Thymus (tissue), 11 donors: Measurements from ENCODE around the gene TFR2. TPM values are rescaled to one million over a fixed set of nuclear protein-coding genes. Genes with fewer than 3 reads are reported as not detected.
A peak's percentile ranks its signal among the peaks of the same experiment; 100 is the strongest.

ENCODE experiments used
- DNase-seq, 9 donors: peaks; one replicate each; pipeline ENCODE4 v3.0.0-alpha.2; 2013; ENCODE audit warnings: low spot score in 9 of 9, low read depth in 6 of 9, missing footprints in 1 of 9
- H3K27ac ChIP-seq, 2 donors: one replicate each; pipeline ENCODE4 v1.5.1; 2013; ENCODE audit warnings: control low read depth in 1 of 2, low read depth in 1 of 2, low read length in 1 of 2, mild to moderate bottlenecking in 1 of 2, moderate library complexity in 1 of 2
- H3K27me3 ChIP-seq, 2 donors: one replicate each; pipeline ENCODE4 v1.5.1; 2013; ENCODE audit warnings: low read length in 1 of 2; ENCODE audit not compliant: control insufficient read depth in 2 of 2, insufficient read depth in 1 of 2
- H3K36me3 ChIP-seq, 2 donors: one replicate each; pipeline ENCODE4 v1.5.1; 2013; ENCODE audit warnings: low read length in 1 of 2, mild to moderate bottlenecking in 1 of 2, moderate library complexity in 1 of 2; ENCODE audit not compliant: control insufficient read depth in 2 of 2, insufficient read depth in 2 of 2
- H3K4me1 ChIP-seq, 2 donors: one replicate each; pipeline ENCODE4 v1.5.1; 2013; ENCODE audit warnings: low read length in 2 of 2; ENCODE audit not compliant: control insufficient read depth in 2 of 2, insufficient read depth in 2 of 2
- H3K4me3 ChIP-seq, 2 donors: one replicate each; pipeline ENCODE4 v1.5.1; 2013; ENCODE audit warnings: low read length in 2 of 2, control low read depth in 1 of 2, mild to moderate bottlenecking in 1 of 2
- H3K9me3 ChIP-seq, 2 donors: one replicate each; pipeline ENCODE4 v1.5.1; 2013; ENCODE audit warnings: low read length in 1 of 2, mild to moderate bottlenecking in 1 of 2; ENCODE audit not compliant: control insufficient read depth in 2 of 2, insufficient read depth in 1 of 2
- WGBS: extraction: QIAGEN DNeasy Blood & Tissue Kit; methylation state at CpG from one replicate; pipeline ENCODE4 v1.1.7; 2013; 5-methylcytosine and 5-hydroxymethylcytosine counted together
- polyA plus RNA-seq: library from polyadenylated mRNA; stranded (reverse); fragments of 200-250 nt; gene quantifications from one replicate; pipeline ENCODE4 v1.2.3, GENCODE V29; 2013
- total RNA-seq: library from RNA; stranded (reverse); fragments of 120-200 nt; gene quantifications from one replicate; pipeline ENCODE4 v1.2.4, GENCODE V29; 2013
- donor health status: healthy.

TFR2 gene
- total and polyA plus RNA-seq, 2 donors, result 0.80 to 1.0 TPM

DNA sequence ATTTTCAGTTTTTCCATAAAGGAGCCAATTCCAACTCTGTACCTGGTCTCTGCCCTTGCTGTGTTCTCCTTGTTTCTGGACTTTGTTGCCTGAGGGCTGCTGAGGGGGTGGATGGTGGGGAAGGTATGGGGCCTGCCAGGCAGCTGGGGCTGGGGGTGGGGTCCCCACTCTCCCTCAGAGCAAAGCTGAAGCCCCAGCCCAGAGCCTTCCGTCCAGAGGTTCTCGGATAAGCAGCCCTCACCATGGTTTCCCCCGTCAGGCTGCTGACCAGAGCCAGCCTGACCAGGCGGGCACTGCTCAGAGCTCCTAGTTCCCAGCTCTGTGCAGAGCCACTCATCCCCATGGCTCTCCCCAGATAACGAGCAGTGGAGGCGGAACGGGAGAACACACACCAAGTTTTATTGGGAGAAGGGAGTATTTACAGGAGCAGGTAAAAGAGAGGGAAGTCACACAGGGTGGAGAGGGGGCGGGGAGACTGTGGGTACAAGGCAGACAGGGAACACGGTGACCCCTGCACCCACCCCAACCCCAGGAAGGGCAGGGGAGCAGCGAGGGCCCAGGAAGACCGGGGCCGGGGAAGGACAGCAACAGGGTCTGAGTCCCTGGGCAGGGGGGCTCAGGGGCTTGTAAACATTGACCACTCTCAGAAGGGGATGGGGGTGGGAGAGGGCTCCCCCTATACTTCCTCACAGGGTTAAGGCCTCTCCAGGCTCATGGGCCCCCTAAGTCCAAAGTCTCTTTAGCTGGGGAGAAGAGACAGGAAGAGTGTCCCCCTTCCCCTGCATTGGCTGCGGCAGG lies 38.0 kb upstream of the TFR2 start:
- peaks cover 78 to 79% of the 10 kb centered on the region in 2 donors for H3K36me3 ChIP-seq
- H3K9me3 ChIP-seq, result peaks cover 0 to 5% of the 10 kb centered on the region in 2 donors
- DNase-seq, result no peak
- H3K4me3 ChIP-seq, result no peak overlapping the region
- H3K27ac ChIP-seq, result no peak overlapping the region
- peaks cover 4 to 8% of the 10 kb centered on the region in 2 donors for H3K4me1 ChIP-seq
- WGBS, result 95% methylated on average over 13 of the region's 13 CpGs
- H3K27me3 ChIP-seq, result no peaks in the 10 kb centered on the region

DNA sequence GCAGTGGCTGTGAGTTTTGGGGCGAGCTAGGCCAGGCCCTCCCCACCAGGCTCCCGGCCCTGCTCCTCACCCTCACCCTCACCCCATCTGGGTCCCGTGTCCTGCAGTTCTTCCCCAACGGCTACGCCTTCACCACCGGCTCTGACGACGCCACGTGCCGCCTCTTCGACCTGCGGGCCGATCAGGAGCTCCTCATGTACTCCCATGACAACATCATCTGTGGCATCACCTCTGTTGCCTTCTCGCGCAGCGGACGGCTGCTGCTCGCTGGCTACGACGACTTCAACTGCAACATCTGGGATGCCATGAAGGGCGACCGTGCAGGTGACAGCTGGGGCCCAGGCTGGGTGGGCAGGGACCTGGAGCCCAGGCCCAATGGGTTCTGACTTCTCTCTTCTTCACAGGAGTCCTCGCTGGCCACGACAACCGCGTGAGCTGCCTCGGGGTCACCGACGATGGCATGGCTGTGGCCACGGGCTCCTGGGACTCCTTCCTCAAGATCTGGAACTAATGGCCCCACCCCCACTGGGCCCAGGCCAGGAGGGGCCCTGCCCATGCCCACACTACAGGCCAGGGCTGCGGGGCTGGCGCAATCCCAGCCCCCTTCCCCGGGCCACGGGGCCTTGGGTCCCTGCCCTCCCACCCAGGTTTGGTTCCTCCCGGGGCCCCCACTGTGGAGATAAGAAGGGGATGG lies 37.1 kb upstream of the TFR2 start:
- Histone ChIP-seq H3K4me1 (peaks cover 4 to 8% of the 10 kb centered on the region in 2 donors), H3K27ac (no peak overlapping the region), H3K9me3 (peaks cover 0 to 5% of the 10 kb centered on the region in 2 donors), H3K36me3 (peaks cover 70% of the 10 kb centered on the region in 2 donors), H3K27me3 (no peaks in the 10 kb centered on the region), H3K4me3 (no peak overlapping the region)
- DNase-seq, result no peak
- WGBS, result 95% methylated on average over 35 of the region's 35 CpGs

GRCh38 chr7:100677308-100678267 lies 36.2 kb upstream of the TFR2 start:
- Histone ChIP-seq H3K36me3 (peaks cover 61 to 62% of the 10 kb centered on the region in 2 donors), H3K4me1 (peaks cover 4 to 15% of the 10 kb centered on the region in 2 donors), H3K9me3 (peaks cover 0 to 5% of the 10 kb centered on the region in 2 donors), H3K4me3 (no peak overlapping the region), H3K27me3 (no peaks in the 10 kb centered on the region), H3K27ac (peak overlapping the region in 1 of 2 donors; percentile 4)
- no peak for DNase-seq
- WGBS, result 96% methylated on average over 36 of the region's 36 CpGs

GRCh38 chr7:100676501-100677306 lies 35.4 kb upstream of the TFR2 start:
- DNase-seq, result no peak
- H3K36me3 ChIP-seq, result peaks cover 52 to 53% of the 10 kb centered on the region in 2 donors
- 96% methylated on average over 23 of the region's 23 CpGs for WGBS

GRCh38 chr7:100675581-100676350 lies 34.4 kb upstream of the TFR2 start:
- peak in 7 of 9 donors; percentile 40 to 84 (median 64) for DNase-seq
- Histone ChIP-seq H3K27ac (peak overlapping the region; percentile 55 to 80), H3K27me3 (peaks cover 0 to 4% of the 10 kb centered on the region in 2 donors), H3K36me3 (peaks cover 43 to 44% of the 10 kb centered on the region in 2 donors), H3K4me3 (peak overlapping the region; percentile 99 to 100), H3K9me3 (peaks cover 0 to 5% of the 10 kb centered on the region in 2 donors), H3K4me1 (peaks cover 4 to 16% of the 10 kb centered on the region in 2 donors)
- WGBS, result 8% methylated on average over 59 of the region's 59 CpGs

More at GRCh38 chr7:100676501-100677306, 35.4 kb upstream of the TFR2 start:
- H3K9me3 ChIP-seq, result peaks cover 0 to 5% of the 10 kb centered on the region in 2 donors
- peaks cover 4 to 16% of the 10 kb centered on the region in 2 donors for H3K4me1 ChIP-seq
- peaks cover 0 to 2% of the 10 kb centered on the region in 2 donors for H3K27me3 ChIP-seq
- H3K4me3 ChIP-seq, result peak overlapping the region; percentile 99 to 100
- peak overlapping the region in 1 of 2 donors; percentile 80 for H3K27ac ChIP-seq

DNA sequence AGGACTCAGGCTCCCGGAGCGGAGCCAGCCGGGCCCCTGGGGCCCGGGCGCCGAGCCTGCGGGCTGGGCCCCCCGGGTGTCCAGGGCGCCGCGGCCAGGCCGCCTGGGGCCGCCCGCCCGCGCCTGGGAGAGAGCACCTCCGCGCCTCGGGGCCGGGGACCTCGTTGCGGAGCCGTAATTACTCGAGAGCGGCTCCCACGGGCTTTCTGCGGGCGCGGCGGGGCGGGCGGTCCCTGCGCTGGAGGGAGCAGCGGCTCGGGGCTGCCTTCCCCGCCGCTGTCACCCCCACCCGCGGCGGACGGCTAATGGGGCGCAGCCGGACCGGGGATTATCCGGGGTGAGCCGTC lies 33.7 kb upstream of the TFR2 start:
- peaks cover 4 to 16% of the 10 kb centered on the region in 2 donors for H3K4me1 ChIP-seq
- peaks cover 0 to 5% of the 10 kb centered on the region in 2 donors for H3K9me3 ChIP-seq
- H3K36me3 ChIP-seq, result peaks cover 37 to 38% of the 10 kb centered on the region in 2 donors
- H3K4me3 ChIP-seq, result peak overlapping the region; percentile 99 to 100
- WGBS, result under 1% methylated on average over 46 of the region's 46 CpGs
- H3K27me3 ChIP-seq, result peaks cover 0 to 7% of the 10 kb centered on the region in 2 donors
- DNase-seq, result no peak
- H3K27ac ChIP-seq, result peak overlapping the region in 1 of 2 donors; percentile 95

DNA sequence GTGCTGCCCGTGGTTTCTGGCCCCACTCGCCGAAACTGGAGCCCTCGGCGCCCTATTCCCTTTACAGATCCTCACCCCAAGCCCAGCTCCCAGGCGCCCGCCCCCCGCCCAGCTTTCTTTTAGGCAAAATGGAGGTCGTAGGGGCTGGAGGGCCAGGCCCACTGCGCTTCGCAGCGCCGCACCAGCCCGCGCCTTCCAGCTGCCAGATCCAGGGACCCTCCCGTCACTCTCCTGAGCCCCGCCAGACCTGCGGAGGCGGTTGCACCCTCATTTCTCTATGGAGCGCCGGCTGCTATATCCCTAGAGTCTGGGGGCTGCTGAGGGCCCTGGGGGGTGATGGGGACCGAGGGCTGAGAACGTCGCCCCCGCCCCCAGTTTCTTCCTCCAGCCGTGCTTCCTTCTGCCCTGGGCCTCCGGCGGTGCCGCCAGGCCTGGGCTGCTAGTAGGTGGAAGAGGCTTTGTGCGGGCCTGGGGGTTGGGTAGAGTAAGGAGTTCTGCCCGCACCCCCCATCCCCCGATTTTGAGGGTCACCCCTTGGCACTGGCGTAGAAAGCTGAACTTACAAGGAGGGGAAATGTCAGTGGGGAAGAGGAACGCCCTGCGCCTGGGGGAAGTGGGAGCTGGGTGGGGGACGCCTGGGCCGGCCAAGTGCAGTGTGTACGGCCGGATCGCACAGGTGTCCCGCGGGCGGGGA lies 33.2 kb upstream of the TFR2 start:
- peak in 3 of 9 donors; percentile 20 to 55 (median 37) for DNase-seq
- Histone ChIP-seq H3K4me3 (peak overlapping the region; percentile 99 to 100), H3K27ac (peak overlapping the region; percentile 78 to 95), H3K36me3 (peaks cover 31 to 33% of the 10 kb centered on the region in 2 donors), H3K27me3 (peaks cover 2 to 7% of the 10 kb centered on the region in 2 donors), H3K9me3 (peaks cover 0 to 5% of the 10 kb centered on the region in 2 donors), H3K4me1 (peaks cover 4 to 16% of the 10 kb centered on the region in 2 donors)
- under 1% methylated on average over 43 of the region's 43 CpGs for WGBS
